ENCODE data around the gene ZNF14.

The ZNF14 gene

DNA sequence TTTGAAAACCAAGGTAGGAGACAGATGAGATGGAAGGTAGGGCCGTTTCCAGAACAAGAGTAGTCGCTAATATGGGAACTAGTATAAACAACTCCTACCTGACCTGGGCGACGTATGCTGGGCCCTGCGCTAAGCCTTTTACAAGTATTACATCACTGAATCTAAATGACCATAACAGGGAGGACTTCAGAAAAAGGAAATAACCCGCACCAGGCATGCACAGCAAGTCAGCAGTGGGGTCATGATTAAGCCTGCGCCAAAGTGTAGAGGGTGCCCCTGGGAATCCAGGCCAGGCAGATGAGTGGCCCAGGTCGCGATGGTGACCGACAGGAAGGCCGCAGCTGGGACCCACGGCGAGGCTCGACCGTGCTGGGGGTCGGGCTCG lies 70.0 kb downstream of the ZNF14 start:
- TF ChIP-seq, protein P1, sequence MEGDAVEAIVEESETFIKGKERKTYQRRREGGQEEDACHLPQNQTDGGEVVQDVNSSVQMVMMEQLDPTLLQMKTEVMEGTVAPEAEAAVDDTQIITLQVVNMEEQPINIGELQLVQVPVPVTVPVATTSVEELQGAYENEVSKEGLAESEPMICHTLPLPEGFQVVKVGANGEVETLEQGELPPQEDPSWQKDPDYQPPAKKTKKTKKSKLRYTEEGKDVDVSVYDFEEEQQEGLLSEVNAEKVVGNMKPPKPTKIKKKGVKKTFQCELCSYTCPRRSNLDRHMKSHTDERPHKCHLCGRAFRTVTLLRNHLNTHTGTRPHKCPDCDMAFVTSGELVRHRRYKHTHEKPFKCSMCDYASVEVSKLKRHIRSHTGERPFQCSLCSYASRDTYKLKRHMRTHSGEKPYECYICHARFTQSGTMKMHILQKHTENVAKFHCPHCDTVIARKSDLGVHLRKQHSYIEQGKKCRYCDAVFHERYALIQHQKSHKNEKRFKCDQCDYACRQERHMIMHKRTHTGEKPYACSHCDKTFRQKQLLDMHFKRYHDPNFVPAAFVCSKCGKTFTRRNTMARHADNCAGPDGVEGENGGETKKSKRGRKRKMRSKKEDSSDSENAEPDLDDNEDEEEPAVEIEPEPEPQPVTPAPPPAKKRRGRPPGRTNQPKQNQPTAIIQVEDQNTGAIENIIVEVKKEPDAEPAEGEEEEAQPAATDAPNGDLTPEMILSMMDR (IDR thresholded peaks at IDR 0.05; ENCODE audit: poor library complexity, severe bottlenecking), result no peak

DNA sequence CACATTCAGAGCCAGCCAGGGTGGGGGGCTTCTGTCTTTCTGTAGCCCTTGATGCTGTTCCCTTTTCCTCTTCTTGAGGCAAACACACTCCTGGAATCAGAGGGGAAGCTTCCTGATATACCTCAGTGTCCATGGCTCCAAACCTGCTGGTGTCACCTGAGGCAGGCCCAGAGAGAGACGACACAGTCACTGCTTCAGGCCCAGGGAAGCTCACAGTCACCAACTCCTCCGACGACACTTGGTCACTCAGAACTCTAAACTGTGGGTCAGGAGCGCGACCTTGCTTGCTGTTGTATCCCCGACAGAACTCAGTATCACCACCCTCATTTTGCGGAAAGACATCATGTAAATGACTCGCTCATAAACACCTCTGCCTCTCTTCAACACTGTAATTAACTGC lies 70.6 kb downstream of the ZNF14 start:
- peak overlapping the region; percentile 58 for H3K27ac ChIP-seq (ENCODE audit: poor library complexity, severe bottlenecking)
- H3K9me3 ChIP-seq (ENCODE audit: severe bottlenecking), result no peaks in the 10 kb centered on the region
- no peaks in the 10 kb centered on the region for H3K27me3 ChIP-seq (ENCODE audit: insufficient read depth, poor library complexity, severe bottlenecking)
- H3K4me1 ChIP-seq (ENCODE audit: insufficient read depth, poor library complexity, severe bottlenecking), result peaks cover 4% of the 10 kb centered on the region
- H3K4me3 ChIP-seq (ENCODE audit: severe bottlenecking), result peak overlapping the region; percentile 99
- DNase-seq (ENCODE audit: low spot score) (no peak), ATAC-seq (ENCODE audit: low read depth) (no peak)
- TF ChIP-seq, protein P1 (IDR thresholded peaks at IDR 0.05; ENCODE audit: poor library complexity, severe bottlenecking), result no peak
- peaks cover 45% of the 10 kb centered on the region for H3K36me3 ChIP-seq (ENCODE audit: low read depth)

More for the DNA sequence above, 70.0 kb downstream of the ZNF14 start:
- ATAC-seq (ENCODE audit: low read depth) (no peak; the same call in 2 of the 3 replicates), DNase-seq (ENCODE audit: low spot score) (no peak)
- Histone ChIP-seq H3K4me1 (ENCODE audit: insufficient read depth, poor library complexity, severe bottlenecking) (peaks cover 4% of the 10 kb centered on the region), H3K27ac (ENCODE audit: poor library complexity, severe bottlenecking) (peak overlapping the region; percentile 58), H3K9me3 (ENCODE audit: severe bottlenecking) (no peaks in the 10 kb centered on the region), H3K4me3 (ENCODE audit: severe bottlenecking) (peak overlapping the region; percentile 99), H3K27me3 (ENCODE audit: insufficient read depth, poor library complexity, severe bottlenecking) (no peaks in the 10 kb centered on the region), H3K36me3 (ENCODE audit: low read depth) (peaks cover 40% of the 10 kb centered on the region)

DNA sequence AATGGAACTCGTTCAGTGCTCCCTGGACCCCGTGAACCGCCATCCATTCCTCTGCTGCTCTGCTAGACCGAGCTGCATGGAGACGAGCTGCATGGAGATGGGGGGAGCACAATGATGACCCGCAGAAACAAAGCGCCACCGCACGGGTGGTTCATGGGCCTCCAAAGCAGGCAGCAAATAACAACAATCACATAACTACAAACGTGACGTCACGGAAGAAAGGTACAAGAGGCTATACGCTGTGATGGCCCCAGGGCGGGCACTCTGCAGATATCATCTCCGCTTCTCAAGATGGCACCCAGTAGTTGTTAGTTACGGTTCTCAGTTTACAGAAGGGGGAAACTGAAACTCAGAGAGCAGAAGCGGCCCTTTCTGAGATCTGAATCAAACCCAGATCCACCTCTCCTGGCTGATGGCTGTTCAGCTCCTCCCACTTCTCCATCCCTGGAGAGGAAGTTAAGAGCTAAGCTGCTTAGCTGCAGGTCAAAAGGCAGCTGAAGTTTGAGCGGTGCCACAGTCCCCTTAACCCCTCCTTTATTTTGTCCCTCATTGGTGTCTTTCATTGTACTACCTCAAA lies 71.1 kb downstream of the ZNF14 start:
- TF ChIP-seq, protein P1 (IDR thresholded peaks at IDR 0.05; ENCODE audit: poor library complexity, severe bottlenecking), result no peak
- peaks cover 4% of the 10 kb centered on the region for H3K4me1 ChIP-seq (ENCODE audit: insufficient read depth, poor library complexity, severe bottlenecking)
- peaks cover 51% of the 10 kb centered on the region for H3K36me3 ChIP-seq (ENCODE audit: low read depth)
- H3K27ac ChIP-seq (ENCODE audit: poor library complexity, severe bottlenecking), result no peak overlapping the region
- H3K9me3 ChIP-seq (ENCODE audit: severe bottlenecking), result no peaks in the 10 kb centered on the region
- no peaks in the 10 kb centered on the region for H3K27me3 ChIP-seq (ENCODE audit: insufficient read depth, poor library complexity, severe bottlenecking)
- DNase-seq (ENCODE audit: low spot score) (no peak), ATAC-seq (ENCODE audit: low read depth) (no peak)
- no peak overlapping the region for H3K4me3 ChIP-seq (ENCODE audit: severe bottlenecking)

DNA sequence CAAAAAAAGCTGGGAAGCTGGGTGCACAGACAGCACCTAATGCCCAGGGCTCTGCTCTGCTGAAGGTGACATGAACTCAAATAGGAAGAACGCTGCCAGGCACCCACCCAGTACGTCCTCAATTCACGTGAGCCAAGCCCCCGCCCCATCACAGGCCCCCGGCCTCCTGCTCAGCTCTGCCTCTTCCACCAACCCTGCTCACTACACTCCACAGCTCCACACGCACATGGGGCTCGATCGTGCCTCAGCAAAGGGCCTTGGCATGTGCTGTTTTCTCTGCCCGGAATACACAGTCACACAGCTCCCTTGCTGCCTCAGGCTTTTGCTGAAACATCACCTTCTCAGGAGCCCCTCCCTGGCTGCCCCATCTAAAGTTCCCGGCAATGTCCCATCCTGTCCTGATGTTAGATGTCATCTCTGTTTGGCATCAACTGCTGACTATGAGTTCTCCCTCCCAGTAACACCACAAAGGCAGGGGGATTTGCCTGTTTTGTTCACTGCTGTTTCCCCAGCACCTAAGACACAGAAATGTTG lies 71.7 kb downstream of the ZNF14 start:
- Histone ChIP-seq H3K9me3 (ENCODE audit: severe bottlenecking) (no peaks in the 10 kb centered on the region), H3K27me3 (ENCODE audit: insufficient read depth, poor library complexity, severe bottlenecking) (no peaks in the 10 kb centered on the region), H3K36me3 (ENCODE audit: low read depth) (peaks cover 56% of the 10 kb centered on the region), H3K4me3 (ENCODE audit: severe bottlenecking) (no peak overlapping the region), H3K4me1 (ENCODE audit: insufficient read depth, poor library complexity, severe bottlenecking) (peaks cover 4% of the 10 kb centered on the region), H3K27ac (ENCODE audit: poor library complexity, severe bottlenecking) (no peak overlapping the region)
- no peak for DNase-seq (ENCODE audit: low spot score)
- no peak for ATAC-seq (ENCODE audit: low read depth)
- TF ChIP-seq, protein P1 (IDR thresholded peaks at IDR 0.05; ENCODE audit: poor library complexity, severe bottlenecking), result no peak
